GM19467 (cell line): ENCODE results near the gene AKNA.
A peak's percentile ranks its signal among the peaks of the same experiment; 100 is the strongest.

ENCODE experiments used
- ATAC-seq: cut with Tn5 transposase; IDR thresholded peaks from one replicate; pipeline ENCODE4 v1.9.1; 2021; ENCODE audit warnings: mild to moderate bottlenecking, moderate library complexity; ENCODE audit not compliant: unreplicated experiment

The AKNA gene

GRCh38 chr9:114418053-114418452 lies 30.3 kb upstream of the AKNA start:
- ATAC-seq, result no peak

GRCh38 chr9:114417511-114417910 lies 29.7 kb upstream of the AKNA start:
- ATAC-seq, result no peak

GRCh38 chr9:114416906-114417305 lies 29.1 kb upstream of the AKNA start:
- ATAC-seq, result no peak

GRCh38 chr9:114416290-114416689 lies 28.5 kb upstream of the AKNA start:
- ATAC-seq, result no peak

- no peak for ATAC-seq
Measured at GRCh38 chr9:114414346-114414745, 26.6 kb upstream of the AKNA start.

- ATAC-seq, result no peak
Measured at GRCh38 chr9:114413861-114414301, 26.1 kb upstream of the AKNA start.

GRCh38 chr9:114412048-114412683 lies 24.4 kb upstream of the AKNA start:
- no peak for ATAC-seq

GRCh38 chr9:114411452-114411851 lies 23.7 kb upstream of the AKNA start:
- ATAC-seq, result no peak

GRCh38 chr9:114410910-114411309 lies 23.1 kb upstream of the AKNA start:
- ATAC-seq, result no peak

GRCh38 chr9:114409842-114410241 lies 22.1 kb upstream of the AKNA start:
- no peak for ATAC-seq

- no peak for ATAC-seq
Measured at GRCh38 chr9:114409103-114409780, 21.5 kb upstream of the AKNA start.

GRCh38 chr9:114408645-114409044 lies 20.9 kb upstream of the AKNA start:
- no peak for ATAC-seq

- ATAC-seq, result no peak
Measured at GRCh38 chr9:114407889-114408288, 20.1 kb upstream of the AKNA start.

- ATAC-seq, result no peak
Measured at GRCh38 chr9:114406441-114406840, 18.7 kb upstream of the AKNA start.

- ATAC-seq, result peak; percentile 78
Measured at GRCh38 chr9:114405294-114406034, 17.7 kb upstream of the AKNA start.

- ATAC-seq, result no peak
Measured at GRCh38 chr9:114404531-114404930, 16.7 kb upstream of the AKNA start.

GRCh38 chr9:114403153-114403756 lies 15.5 kb upstream of the AKNA start:
- ATAC-seq, result no peak

- ATAC-seq, result no peak
Measured at GRCh38 chr9:114401344-114401743, 13.6 kb upstream of the AKNA start.

GRCh38 chr9:114400772-114401171 lies 13.0 kb upstream of the AKNA start:
- no peak for ATAC-seq

- no peak for ATAC-seq
Measured at GRCh38 chr9:114400219-114400618, 12.4 kb upstream of the AKNA start.

GRCh38 chr9:114399381-114399780 lies 11.6 kb upstream of the AKNA start:
- no peak for ATAC-seq
